Gastrocnemius medialis (tissue), 4 donors: Measurements from ENCODE around the gene SUPT20HL2.

Source experiments
- POLR2A ChIP-seq, 2 donors: fragments of 450-650 bp; IDR thresholded peaks; one replicate each; pipeline ENCODE4 v1.6.1; 2017; ENCODE audit warnings: antibody characterized with exemption in 2 of 2, mild to moderate bottlenecking in 2 of 2, moderate library complexity in 2 of 2
- TF ChIP-seq, protein P1 (sequence below), 5 experiments: fragments of 450-650 bp in 3 of 5; fragments of 200-600 bp in 2 of 5; sonication (generic) in 2 of 5; IDR thresholded peaks in 4 of 5; conservative IDR thresholded peaks in 1 of 5; 1 replicate in 4 of 5; 2 replicates in 1 of 5; pipeline ENCODE4 v1.5.1; 2016 to 2019; ENCODE audit warnings: antibody characterized with exemption in 5 of 5, mild to moderate bottlenecking in 3 of 5, moderate library complexity in 3 of 5

DNA sequence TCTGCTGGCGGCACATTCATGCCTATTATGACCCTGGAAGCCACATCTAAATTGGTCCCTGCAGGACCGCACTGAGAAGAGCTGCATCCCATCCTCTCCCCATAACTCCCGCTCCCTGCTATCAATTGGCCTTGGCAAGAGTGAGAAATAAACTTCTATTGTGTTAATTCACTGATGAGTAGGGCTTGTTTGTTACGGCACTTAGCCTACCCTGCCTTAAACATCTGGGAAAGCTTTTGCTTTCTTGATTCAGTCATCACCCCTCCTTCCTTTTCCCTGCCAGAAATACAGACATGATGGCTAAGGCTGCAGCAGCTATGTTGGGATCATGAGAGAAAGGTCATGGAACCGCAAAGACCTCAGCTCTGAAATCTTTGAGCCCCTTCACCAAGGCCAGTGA lies 36.5 kb downstream of the SUPT20HL2 start:
- TF ChIP-seq, protein P1, sequence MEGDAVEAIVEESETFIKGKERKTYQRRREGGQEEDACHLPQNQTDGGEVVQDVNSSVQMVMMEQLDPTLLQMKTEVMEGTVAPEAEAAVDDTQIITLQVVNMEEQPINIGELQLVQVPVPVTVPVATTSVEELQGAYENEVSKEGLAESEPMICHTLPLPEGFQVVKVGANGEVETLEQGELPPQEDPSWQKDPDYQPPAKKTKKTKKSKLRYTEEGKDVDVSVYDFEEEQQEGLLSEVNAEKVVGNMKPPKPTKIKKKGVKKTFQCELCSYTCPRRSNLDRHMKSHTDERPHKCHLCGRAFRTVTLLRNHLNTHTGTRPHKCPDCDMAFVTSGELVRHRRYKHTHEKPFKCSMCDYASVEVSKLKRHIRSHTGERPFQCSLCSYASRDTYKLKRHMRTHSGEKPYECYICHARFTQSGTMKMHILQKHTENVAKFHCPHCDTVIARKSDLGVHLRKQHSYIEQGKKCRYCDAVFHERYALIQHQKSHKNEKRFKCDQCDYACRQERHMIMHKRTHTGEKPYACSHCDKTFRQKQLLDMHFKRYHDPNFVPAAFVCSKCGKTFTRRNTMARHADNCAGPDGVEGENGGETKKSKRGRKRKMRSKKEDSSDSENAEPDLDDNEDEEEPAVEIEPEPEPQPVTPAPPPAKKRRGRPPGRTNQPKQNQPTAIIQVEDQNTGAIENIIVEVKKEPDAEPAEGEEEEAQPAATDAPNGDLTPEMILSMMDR (IDR thresholded peaks at IDR 0.05 in 4 of 5, conservative IDR thresholded peaks at IDR 0.05 in 1 of 5), result no peak
- TF ChIP-seq POLR2A (IDR thresholded peaks at IDR 0.05), result no peak
